BLaER1 treated with 17β-estradiol and CSF1 and Interleukin-3, amounts not matched to agents 10 nM and 100 nM (cell line): ENCODE results near the gene GYPC.
A peak's percentile ranks its signal among the peaks of the same experiment; 100 is the strongest.

Source experiments
- H3K27ac ChIP-seq, 11 experiments: shearing (Covaris generic); formaldehyde crosslinking; 2 replicates each; pipeline ENCODE4 v1.8.1; 2022
- H3K27me3 ChIP-seq, 11 experiments: shearing (Covaris generic); formaldehyde crosslinking; 2 replicates each; pipeline ENCODE4 v1.8.1; 2022
- H3K36me3 ChIP-seq, 11 experiments: shearing (Covaris generic); formaldehyde crosslinking; 2 replicates each; pipeline ENCODE4 v1.8.1; 2022
- H3K4me1 ChIP-seq, 10 experiments: shearing (Covaris generic); formaldehyde crosslinking; 2 replicates each; pipeline ENCODE4 v1.8.1; 2022
- H3K4me2 ChIP-seq, 11 experiments: shearing (Covaris generic); formaldehyde crosslinking; 2 replicates each; pipeline ENCODE4 v1.8.1; 2022
- H3K4me3 ChIP-seq, 10 experiments: shearing (Covaris generic); formaldehyde crosslinking; 2 replicates each; pipeline ENCODE4 v1.8.1; 2022
- H3K9ac ChIP-seq, 11 experiments: shearing (Covaris generic); formaldehyde crosslinking; 2 replicates each; pipeline ENCODE4 v1.8.1; 2022
- H3K9me3 ChIP-seq, 11 experiments: shearing (Covaris generic); formaldehyde crosslinking; replicated peaks in 1 of 11; 2 replicates each; pipeline ENCODE4 v1.8.1; 2022
- H4K20me1 ChIP-seq, 11 experiments: shearing (Covaris generic); formaldehyde crosslinking; 2 replicates each; pipeline ENCODE4 v1.8.1; 2022
- Cebpa-rat ChIP-seq, 11 experiments: shearing (Covaris generic); IDR thresholded peaks; 2 replicates each; pipeline ENCODE4 v1.8.1; 2022

Gene GYPC, protein sequence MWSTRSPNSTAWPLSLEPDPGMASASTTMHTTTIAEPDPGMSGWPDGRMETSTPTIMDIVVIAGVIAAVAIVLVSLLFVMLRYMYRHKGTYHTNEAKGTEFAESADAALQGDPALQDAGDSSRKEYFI

DNA sequence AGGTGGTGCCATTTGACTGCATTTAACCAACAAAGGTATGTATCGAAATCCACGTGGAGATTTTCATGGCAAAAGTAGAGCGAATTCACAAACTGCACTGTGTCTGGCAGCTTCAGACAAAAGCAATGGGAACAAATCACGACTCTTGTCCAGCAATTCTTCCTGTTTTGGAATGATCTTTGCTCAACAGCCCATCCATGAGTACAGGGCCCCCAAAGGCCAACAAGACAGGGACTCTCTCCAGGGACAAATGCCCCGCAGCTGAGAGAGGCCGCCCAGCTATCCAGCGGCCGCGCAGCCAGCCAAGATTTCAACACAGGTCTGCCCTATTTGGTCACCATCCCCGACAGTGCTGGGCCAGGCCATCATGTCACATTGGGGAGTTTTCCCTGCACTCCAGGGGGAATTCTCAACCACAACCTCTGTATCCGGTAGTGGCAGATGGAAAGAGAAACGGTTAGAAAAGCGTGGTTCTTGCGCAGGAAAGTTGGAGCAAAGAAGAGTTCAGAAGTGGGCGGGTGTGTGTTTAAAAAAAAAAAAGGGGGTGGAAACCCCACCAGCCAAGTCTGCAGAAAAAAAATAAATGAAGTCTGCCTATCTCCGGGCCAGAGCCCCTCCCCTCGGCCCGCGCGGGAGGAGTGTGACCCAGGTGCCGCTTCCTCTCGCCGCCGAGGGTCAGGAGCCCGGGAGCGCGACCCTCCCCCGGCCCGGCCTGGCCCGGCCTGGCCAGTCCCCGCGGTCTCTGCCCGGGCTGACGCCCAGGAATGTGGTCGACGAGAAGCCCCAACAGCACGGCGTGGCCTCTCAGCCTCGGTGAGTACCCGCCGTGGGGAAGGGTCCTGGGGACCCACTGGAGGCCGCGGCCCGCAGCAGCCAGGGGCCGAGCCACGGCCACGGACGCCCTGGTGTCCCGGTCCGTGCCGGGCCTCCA lies at the start of gene GYPC:
TSS of gene GYPC (plus strand) at position 659 of the 931 bp plus-strand sequence. CDS start at position 765, 106 bp downstream.
- Histone ChIP-seq H3K27ac (peak within 1 kb of the TSS; percentile 91 to 100 (median 100)), H4K20me1 (peaks cover 0 to 29% (median 19%) of the 10 kb centered on the region in 11 experiments; a peak in 15 of 22 replicates), H3K9ac (peak within 1 kb of the TSS; percentile 94 to 100 (median 100)), H3K9me3 (peaks cover 8 to 18% (median 14%) of the 10 kb centered on the region in 11 experiments), H3K4me3 (peak within 1 kb of the TSS; percentile 76 to 97 (median 90)), H3K27me3 (no peaks in the 10 kb centered on the region), H3K4me2 (peak within 1 kb of the TSS; percentile 91 to 99 (median 95)), H3K36me3 (peaks cover 0 to 37% (median 28%) of the 10 kb centered on the region in 11 experiments; a peak in 17 of 22 replicates), H3K4me1 (peaks cover 48 to 66% (median 54%) of the 10 kb centered on the region in 10 experiments)
- TF ChIP-seq Cebpa-rat (IDR thresholded peaks at IDR 0.05) = peak in 9 of 11 experiments; percentile 58 to 98 (median 95); a peak in 17 of 22 replicates

- peaks cover 0 to 11% (median 3%) of the 10 kb centered on the region in 11 experiments; a peak in 3 of 22 replicates for H3K9me3 ChIP-seq
- H3K4me1 ChIP-seq = peaks cover 0 to 16% (median 12%) of the 10 kb centered on the region in 10 experiments; a peak in 17 of 20 replicates
- TF ChIP-seq Cebpa-rat (IDR thresholded peaks at IDR 0.05) = no peak
- no peaks in the 10 kb centered on the region for H3K27me3 ChIP-seq
- no peaks in the 10 kb centered on the region for H4K20me1 ChIP-seq
- H3K9ac ChIP-seq = no peak overlapping the region
- H3K4me2 ChIP-seq = no peak overlapping the region
- H3K4me3 ChIP-seq = no peak overlapping the region
- no peaks in the 10 kb centered on the region for H3K36me3 ChIP-seq
- no peak overlapping the region for H3K27ac ChIP-seq
Observed at GRCh38 chr2:126614524-126615227, 41.3 kb upstream of the GYPC start.

- Histone ChIP-seq H3K4me1 (peaks cover 0 to 20% (median 12%) of the 10 kb centered on the region in 10 experiments; a peak in 17 of 20 replicates), H3K27me3 (no peaks in the 10 kb centered on the region), H3K9me3 (peaks cover 13 to 22% (median 15%) of the 10 kb centered on the region in 11 experiments), H3K4me2 (peak overlapping the region; percentile 3 to 67 (median 48); a peak in 20 of 22 replicates), H3K4me3 (no peak overlapping the region), H3K9ac (no peak overlapping the region), H3K27ac (no peak overlapping the region), H3K36me3 (no peaks in the 10 kb centered on the region), H4K20me1 (no peaks in the 10 kb centered on the region)
- TF ChIP-seq Cebpa-rat (IDR thresholded peaks at IDR 0.05) = no peak
Observed at GRCh38 chr2:126616606-126617069, 39.3 kb upstream of the GYPC start.

DNA sequence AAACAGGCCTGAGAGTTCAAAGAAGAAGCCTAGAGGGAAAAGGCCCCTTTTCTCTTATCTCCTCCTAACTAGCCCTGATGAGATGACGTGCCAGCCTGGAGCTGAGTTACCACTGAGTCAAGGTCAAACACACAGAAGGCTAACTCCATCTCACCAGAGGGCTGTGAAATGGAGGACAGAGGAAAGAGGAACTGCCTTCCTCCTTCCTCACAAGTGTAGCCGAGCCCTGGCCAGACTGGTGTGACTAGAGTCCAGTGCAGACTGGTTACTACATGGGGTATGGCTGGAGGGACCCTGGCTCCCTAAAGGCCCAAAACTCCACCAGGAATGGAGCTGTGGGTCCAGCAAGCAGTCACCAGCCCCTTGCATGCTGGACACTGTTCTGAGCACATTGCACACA lies 35.7 kb upstream of the GYPC start:
- Histone ChIP-seq H3K27ac (no peak overlapping the region), H3K9me3 (peaks cover 18 to 34% (median 26%) of the 10 kb centered on the region in 11 experiments)
- TF ChIP-seq Cebpa-rat (IDR thresholded peaks at IDR 0.05) = no peak

DNA sequence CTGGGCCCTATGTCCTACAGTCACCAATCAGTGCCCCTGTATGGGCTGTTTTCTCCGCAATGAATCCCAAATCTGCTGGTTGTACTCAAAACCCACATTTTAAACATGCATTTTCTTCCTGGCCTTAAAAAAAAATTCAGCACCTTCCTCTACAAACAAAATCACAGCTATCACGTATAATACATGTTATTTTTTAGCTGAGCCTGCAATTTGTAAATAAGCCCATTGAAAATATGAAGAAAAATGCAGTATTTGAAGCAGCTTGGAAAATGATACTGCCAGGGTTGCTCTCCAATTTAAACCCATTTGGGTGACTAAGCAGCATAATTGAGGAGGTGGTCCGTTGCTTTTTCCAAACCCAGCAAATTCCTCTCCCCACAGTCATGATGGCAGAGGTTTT lies 33.0 kb upstream of the GYPC start:
- Histone ChIP-seq H3K9ac (no peak overlapping the region), H3K9me3 (peaks cover 18 to 34% (median 26%) of the 10 kb centered on the region in 11 experiments), H3K36me3 (no peaks in the 10 kb centered on the region), H4K20me1 (no peaks in the 10 kb centered on the region), H3K4me3 (no peak overlapping the region), H3K27ac (no peak overlapping the region), H3K27me3 (no peaks in the 10 kb centered on the region), H3K4me2 (no peak overlapping the region), H3K4me1 (peaks cover 0 to 6% (median 0%) of the 10 kb centered on the region in 10 experiments; a peak in 1 of 20 replicates)
- no peak for TF ChIP-seq Cebpa-rat (IDR thresholded peaks at IDR 0.05)

More for the DNA sequence above, 35.7 kb upstream of the GYPC start:
- Histone ChIP-seq H3K4me3 (no peak overlapping the region), H3K4me1 (peaks cover 0 to 20% (median 12%) of the 10 kb centered on the region in 10 experiments; a peak in 17 of 20 replicates), H3K4me2 (no peak overlapping the region), H3K27me3 (no peaks in the 10 kb centered on the region), H3K9ac (no peak overlapping the region), H4K20me1 (no peaks in the 10 kb centered on the region), H3K36me3 (no peaks in the 10 kb centered on the region)

- TF ChIP-seq Cebpa-rat (IDR thresholded peaks at IDR 0.05) = no peak
- Histone ChIP-seq H3K4me2 (no peak overlapping the region), H3K27me3 (no peaks in the 10 kb centered on the region), H3K4me3 (no peak overlapping the region), H3K9me3 (peaks cover 0 to 6% (median 1%) of the 10 kb centered on the region in 11 experiments; a peak in 8 of 22 replicates), H3K36me3 (no peaks in the 10 kb centered on the region), H3K27ac (no peak overlapping the region), H3K4me1 (peaks cover 0 to 3% (median under 1%) of the 10 kb centered on the region in 10 experiments; a peak in 7 of 20 replicates), H3K9ac (no peak overlapping the region), H4K20me1 (no peaks in the 10 kb centered on the region)
Observed at GRCh38 chr2:126627643-126628042, 28.3 kb upstream of the GYPC start.

- H3K9me3 ChIP-seq = no peaks in the 10 kb centered on the region; a peak in 1 of 22 replicates
- H4K20me1 ChIP-seq = no peaks in the 10 kb centered on the region
- H3K36me3 ChIP-seq = no peaks in the 10 kb centered on the region
- no peaks in the 10 kb centered on the region for H3K27me3 ChIP-seq
- peaks cover 18 to 53% (median 36%) of the 10 kb centered on the region in 10 experiments for H3K4me1 ChIP-seq
- H3K4me3 ChIP-seq = no peak overlapping the region
- peak overlapping the region in 3 of 11 experiments; percentile 3 to 45 (median 39); a peak in 3 of 22 replicates for H3K27ac ChIP-seq
- no peak for TF ChIP-seq Cebpa-rat (IDR thresholded peaks at IDR 0.05)
- H3K4me2 ChIP-seq = peak overlapping the region in 4 of 11 experiments; percentile 5 to 73 (median 44); a peak in 5 of 22 replicates
- H3K9ac ChIP-seq = no peak overlapping the region
Observed at GRCh38 chr2:126634273-126634861, 21.6 kb upstream of the GYPC start.

DNA sequence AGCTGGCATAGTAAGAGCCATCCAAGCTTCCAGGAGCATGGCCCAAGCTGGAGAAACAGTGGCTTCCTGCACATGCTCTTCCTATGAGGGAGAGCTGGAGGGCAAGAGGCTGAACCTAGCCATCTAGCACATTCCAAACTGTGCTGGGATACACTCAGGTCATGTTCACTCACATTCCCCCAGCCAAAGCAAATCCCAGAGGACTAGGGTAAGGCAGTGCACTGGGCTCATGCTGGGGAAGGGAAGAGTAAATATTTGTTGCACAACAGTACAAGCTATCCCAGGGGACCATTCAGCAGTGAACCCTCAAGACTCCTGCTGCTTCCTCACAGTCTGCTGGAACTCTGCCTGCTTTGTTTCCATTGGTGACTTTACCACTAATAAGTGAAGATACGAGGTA lies 20.7 kb upstream of the GYPC start:
- H3K9me3 ChIP-seq = no peaks in the 10 kb centered on the region; a peak in 1 of 22 replicates
- peak overlapping the region in 2 of 11 experiments; percentile 8 to 46; a peak in 2 of 22 replicates for H3K9ac ChIP-seq
- H3K27ac ChIP-seq = peak overlapping the region in 6 of 11 experiments; percentile 38 to 72 (median 47); a peak in 11 of 22 replicates
- H4K20me1 ChIP-seq = no peaks in the 10 kb centered on the region
- TF ChIP-seq Cebpa-rat (IDR thresholded peaks at IDR 0.05) = peak in 6 of 11 experiments; percentile 19 to 85 (median 72); a peak in 9 of 22 replicates
- H3K4me1 ChIP-seq = peaks cover 18 to 53% (median 36%) of the 10 kb centered on the region in 10 experiments
- peak overlapping the region; percentile 14 to 82 (median 67); a peak in 19 of 22 replicates for H3K4me2 ChIP-seq
- H3K36me3 ChIP-seq = no peaks in the 10 kb centered on the region
- H3K4me3 ChIP-seq = no peak overlapping the region; a peak in 1 of 20 replicates
- no peaks in the 10 kb centered on the region for H3K27me3 ChIP-seq
